22Rv1 (cell line): ENCODE data around the gene SNX24.

Experiments
- CTCF ChIP-seq: fragments of 450-650 bp; IDR thresholded peaks from 2 replicates; pipeline ENCODE4 v1.5.1; 2017; ENCODE audit warnings: mild to moderate bottlenecking
- ZFX ChIP-seq: fragments of 450-650 bp; IDR thresholded peaks from 2 replicates; pipeline ENCODE4 v1.6.1; 2017; ENCODE audit warnings: antibody characterized with exemption, borderline replicate concordance

DNA sequence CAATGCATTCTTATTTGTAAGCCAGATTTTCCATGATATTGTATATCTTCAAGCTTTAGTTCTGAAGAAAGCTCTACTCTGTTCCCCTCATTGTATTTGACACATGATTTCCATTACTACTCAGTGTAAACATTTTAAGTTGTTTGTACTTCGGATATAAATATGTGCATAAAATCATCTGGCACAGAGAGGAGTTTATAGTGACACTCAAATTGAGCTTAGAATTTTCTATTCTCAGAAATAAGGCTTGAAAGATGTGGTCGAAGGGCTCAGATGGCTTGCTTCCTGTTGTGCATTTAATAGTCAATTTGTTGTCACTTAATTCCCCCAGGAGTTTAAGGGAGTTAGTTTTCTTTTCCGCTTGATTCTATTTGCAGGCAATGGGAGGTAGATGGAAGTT is 102.4 kb downstream of the SNX24 start:
- TF ChIP-seq CTCF = no peak
- TF ChIP-seq ZFX = no peak
